GM18505 (cell line): Measurements from ENCODE around the gene ITGA8.

ENCODE experiments used
- ATAC-seq: cut with Tn5 transposase; IDR thresholded peaks from one replicate; pipeline ENCODE4 v1.9.1; 2021; ENCODE audit not compliant: unreplicated experiment
- POLR2A ChIP-seq: IDR thresholded peaks from 4 replicates; pipeline ENCODE4 v1.6.1; 2011; ENCODE audit warnings: borderline replicate concordance; ENCODE audit not compliant: insufficient read depth, insufficient read length; ENCODE audit errors: extremely low read depth

ITGA8 gene

DNA sequence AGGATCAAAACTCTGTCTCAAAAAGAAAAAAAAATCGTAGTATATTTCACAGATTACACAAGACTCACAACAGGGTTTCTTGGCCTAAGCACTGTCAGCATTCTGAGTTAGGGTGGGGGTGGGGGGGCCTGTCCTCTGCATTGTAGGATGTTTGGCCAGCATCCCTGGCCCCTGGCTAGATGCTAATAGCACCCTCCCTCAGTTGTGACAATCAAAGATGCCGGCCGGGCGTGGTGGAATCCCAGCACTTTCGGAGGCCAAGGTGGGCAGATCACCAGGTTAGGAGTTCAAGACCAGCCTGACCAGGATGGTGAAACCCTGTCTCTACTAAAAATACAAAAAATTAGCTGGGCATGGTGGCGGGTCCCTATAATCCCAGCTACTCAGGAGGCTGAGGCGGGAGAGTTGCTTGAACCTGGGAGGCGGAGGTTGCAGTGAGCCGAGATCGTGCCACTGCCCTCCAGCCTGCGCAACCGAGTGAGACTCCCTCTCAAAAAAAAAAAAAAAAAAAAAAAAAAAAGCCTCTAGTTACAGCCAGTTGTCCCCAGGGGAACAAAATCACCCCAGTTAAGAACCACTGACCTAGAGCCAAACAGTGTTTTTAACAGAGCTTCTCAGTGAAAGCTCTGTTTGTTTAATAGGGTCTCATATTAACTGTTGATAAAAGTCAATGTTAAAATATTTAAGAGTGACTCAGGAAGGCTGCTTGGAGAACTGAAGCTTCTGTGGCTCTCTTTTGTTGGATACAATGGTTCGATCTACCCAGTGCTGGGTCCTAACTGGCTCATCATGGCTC, 187.6 kb downstream of the ITGA8 start:
- no peak for ATAC-seq
- no peak for TF ChIP-seq POLR2A

DNA sequence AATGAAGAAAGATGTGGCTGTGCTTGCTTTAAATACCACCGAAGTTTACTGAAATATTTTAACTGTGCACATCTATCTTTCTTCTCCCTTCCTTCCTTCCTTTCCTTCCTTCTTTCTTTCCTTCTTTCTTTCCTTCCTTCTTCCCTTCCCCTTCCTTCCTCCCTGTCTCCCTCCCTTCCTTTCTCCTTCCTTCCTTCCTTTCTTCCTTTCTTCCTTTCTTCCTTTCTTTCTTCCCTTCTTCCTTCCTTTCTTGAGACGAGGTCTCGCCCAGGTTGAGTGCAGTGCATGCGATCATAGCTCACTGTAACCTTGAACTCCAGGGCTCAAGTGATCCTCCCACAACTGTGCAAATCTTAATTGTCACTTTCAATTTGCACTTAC, 190.9 kb downstream of the ITGA8 start:
- no peak for ATAC-seq
- no peak for TF ChIP-seq POLR2A

DNA sequence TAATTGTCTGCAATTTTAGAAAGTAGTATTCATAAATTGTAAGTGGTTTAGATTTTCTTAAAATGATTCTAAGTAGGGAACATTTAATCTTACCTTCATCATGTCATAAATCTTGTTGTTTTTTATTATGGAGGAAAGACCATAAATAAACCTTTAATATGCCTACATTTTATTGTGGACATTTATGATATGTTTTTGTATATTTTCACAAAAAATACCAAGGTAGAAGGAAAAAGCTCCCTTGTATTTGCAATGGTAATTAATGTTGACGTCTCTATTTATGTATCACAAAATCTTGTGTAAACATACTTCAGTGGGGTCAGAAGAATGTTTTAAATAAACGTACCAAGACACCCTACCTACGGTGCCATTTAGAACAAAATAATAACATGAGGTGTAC, 193.0 kb downstream of the ITGA8 start:
- ATAC-seq: no peak
- TF ChIP-seq POLR2A: no peak

DNA sequence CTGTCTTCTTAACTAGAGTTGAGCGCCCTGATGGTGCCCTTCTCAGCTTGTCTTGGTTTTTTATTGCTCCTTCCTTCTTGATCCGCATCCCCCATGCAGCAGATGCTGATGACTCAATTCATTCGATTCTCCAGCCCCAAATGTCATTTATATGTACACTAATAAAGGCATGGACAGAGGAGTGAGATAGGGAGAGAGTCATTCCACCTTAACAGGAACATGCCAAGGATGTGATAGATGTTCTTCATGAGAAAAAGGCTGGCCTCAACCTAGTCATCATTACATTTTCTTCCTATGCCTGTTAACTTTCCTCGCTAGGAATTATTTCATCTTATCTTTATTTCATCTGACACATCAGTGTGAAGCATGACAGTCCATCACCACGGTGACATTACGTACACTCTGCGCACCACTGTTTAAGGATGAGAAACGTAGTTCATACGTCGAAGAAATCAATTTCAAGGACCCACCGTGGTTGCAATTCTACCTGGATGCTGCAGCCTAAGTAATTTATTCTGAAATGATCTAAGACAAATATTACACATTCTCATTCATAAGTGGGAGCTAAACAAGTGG, 198.3 kb downstream of the ITGA8 start:
- no peak for ATAC-seq
- no peak for TF ChIP-seq POLR2A

- no peak for TF ChIP-seq POLR2A
- no peak for ATAC-seq
Measured at GRCh38 chr10:15518250-15518649, 201.5 kb downstream of the ITGA8 start.

DNA sequence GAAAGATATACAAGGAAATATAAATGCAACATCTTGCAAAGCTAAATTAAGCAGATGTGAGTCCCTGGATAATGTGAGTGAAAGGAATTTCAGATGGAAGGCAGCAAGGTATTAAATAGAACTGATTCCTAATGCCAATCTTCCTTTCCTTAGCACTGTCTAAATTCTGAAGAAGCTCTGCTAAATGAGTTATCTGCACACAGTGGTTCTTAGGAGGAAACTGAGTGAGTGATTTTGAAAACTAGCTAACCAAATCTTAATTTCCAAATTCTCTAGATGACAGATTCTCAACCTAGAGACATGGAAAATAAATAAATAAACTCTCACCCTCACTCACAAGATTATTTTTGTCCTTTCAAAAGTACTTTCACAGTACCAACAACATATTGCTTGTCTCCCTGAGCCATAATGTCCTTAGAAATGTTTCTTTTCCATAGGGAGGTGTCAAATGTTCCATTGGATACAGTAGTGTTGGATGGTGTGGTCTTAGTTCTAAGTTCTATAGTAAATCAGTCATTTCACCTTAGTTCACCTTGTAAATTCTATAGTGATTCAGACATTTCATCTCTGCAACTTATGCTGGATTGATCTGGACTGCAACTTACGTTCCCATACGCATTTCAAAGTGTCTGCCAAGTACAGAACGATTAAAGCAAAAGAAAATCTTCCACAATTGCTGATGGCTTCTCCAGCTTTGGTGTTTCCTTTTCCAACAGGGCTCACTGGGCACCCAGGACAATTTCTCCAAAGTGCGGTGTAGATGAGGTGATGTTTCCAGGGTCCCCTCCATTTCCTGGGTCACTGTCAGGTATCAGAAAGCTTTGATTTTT, 203.3 kb downstream of the ITGA8 start:
- no peak for TF ChIP-seq POLR2A
- no peak for ATAC-seq

- no peak for ATAC-seq
- no peak for TF ChIP-seq POLR2A
Measured at GRCh38 chr10:15515202-15515601, 204.5 kb downstream of the ITGA8 start.

GRCh38 chr10:15510963-15511362, 208.8 kb downstream of the ITGA8 start:
- no peak for ATAC-seq
- TF ChIP-seq POLR2A: no peak

- ATAC-seq: no peak
- no peak for TF ChIP-seq POLR2A
Measured at GRCh38 chr10:15505329-15505728, 214.4 kb downstream of the ITGA8 start.

DNA sequence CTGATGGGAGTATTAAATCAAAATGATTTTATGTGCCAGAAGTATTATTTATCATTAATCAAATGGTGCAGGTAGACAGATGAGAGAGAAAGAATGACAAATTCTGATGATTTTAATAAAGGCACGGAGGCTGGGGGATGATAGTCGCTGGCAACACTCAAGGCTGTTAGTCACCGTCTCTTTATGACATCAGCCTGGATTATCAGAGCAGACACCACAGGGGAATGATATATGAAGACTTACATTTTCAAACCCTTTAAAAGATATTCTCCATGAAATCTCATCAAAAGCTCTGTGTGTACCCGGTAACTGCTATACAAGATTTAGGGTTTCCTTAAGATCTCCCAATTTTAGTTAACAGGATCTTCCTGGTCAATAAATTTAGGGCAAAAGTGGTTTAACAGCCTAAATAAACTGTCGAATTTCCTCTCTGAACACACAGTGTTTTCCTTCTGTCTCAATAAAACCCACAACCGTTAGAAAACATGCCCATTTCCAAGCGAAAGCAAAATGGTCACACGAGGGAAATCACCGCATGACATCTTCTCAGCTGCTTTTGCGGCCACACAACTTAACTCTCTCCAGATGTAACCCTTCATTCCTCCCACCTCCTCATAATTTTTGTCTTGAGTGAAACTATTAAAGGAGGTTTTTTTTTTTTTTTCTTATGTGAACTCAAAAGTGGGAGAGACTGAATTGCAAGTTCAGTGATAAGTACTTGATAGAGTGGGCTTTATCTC, 215.5 kb downstream of the ITGA8 start:
- TF ChIP-seq POLR2A: no peak

GRCh38 chr10:15494850-15495506, 224.7 kb downstream of the ITGA8 start:
- no peak for ATAC-seq
- no peak for TF ChIP-seq POLR2A

More for the DNA sequence above, 215.5 kb downstream of the ITGA8 start:
- ATAC-seq: no peak

GRCh38 chr10:15491856-15492642, 227.7 kb downstream of the ITGA8 start:
- no peak for ATAC-seq
- TF ChIP-seq POLR2A: no peak
